ENCODE results near the gene NR3C1. TPM values are rescaled to one million over a fixed set of nuclear protein-coding genes. Genes with fewer than 3 reads are reported as not detected.

NR3C1 gene
- total RNA-seq, 1 experiment from 2014 or later = 31.4 TPM

GRCh38 chr5:143228597-143229293, 174.7 kb downstream of the NR3C1 start:
- H3K9ac ChIP-seq (ENCODE audit: extremely low read depth, insufficient read length, low read length) = no peak overlapping the region
- no peak overlapping the region for H3K4me2 ChIP-seq (ENCODE audit: insufficient read depth, insufficient read length, low read length)
- Mint-ChIP-seq H3K27ac (no peak overlapping the region), H3K4me3 (no peak overlapping the region), H3K27me3 (ENCODE audit: low read depth) (peaks cover 2% of the 10 kb centered on the region; the same call in 1 of the 2 replicates), H3K9me3 (no peaks in the 10 kb centered on the region), H3K4me1 (peaks cover 17 to 19% of the 10 kb centered on the region in 2 experiments), H3K36me3 (ENCODE audit: insufficient read depth in 1 of 3, low read depth in 3 of 3) (peaks cover 0 to 3% (median 2%) of the 10 kb centered on the region in 3 experiments; a peak in 2 of 7 replicates)
- no peaks in the 10 kb centered on the region for H3K23me2 ChIP-seq (ENCODE audit: insufficient read length, low read depth, low read length, poor library complexity, severe bottlenecking)
- no peak overlapping the region for H4K5ac ChIP-seq (ENCODE audit: insufficient read length, low read depth, low read length)
- H3K27ac ChIP-seq (ENCODE audit: insufficient read length, low read depth, low read length) = no peak overlapping the region
- H3K4me1 ChIP-seq (ENCODE audit: insufficient read depth, low read length) = no peaks in the 10 kb centered on the region
- H3K4ac ChIP-seq (ENCODE audit: low read depth, low read length) = no peak overlapping the region
- no peak overlapping the region for H4K8ac ChIP-seq (replicated peaks; ENCODE audit: insufficient read length, low read depth, low read length)
- no peak overlapping the region for H2AFZ ChIP-seq (ENCODE audit: low read length)
- no peak overlapping the region for H4K91ac ChIP-seq (ENCODE audit: insufficient read length, low read depth, low read length)
- H3K27me3 ChIP-seq (ENCODE audit: insufficient read depth, low read length) = no peaks in the 10 kb centered on the region
- no peaks in the 10 kb centered on the region for H3K79me2 ChIP-seq (ENCODE audit: insufficient read depth, low read length)
- WGBS (ENCODE audit: extremely low coverage, insufficient read length, low lambda C conversion rate) = no CpG with 5 or more reads among the region's 8 CpGs
- no peak overlapping the region for H2BK120ac ChIP-seq (ENCODE audit: low read depth, low read length, poor library complexity, severe bottlenecking)
- no peak overlapping the region for H3K14ac ChIP-seq (ENCODE audit: insufficient read depth, low read length)
- H4K20me1 ChIP-seq (ENCODE audit: control insufficient read depth, insufficient read depth, insufficient read length) = no peaks in the 10 kb centered on the region
- no peaks in the 10 kb centered on the region for H3K79me1 ChIP-seq (ENCODE audit: insufficient read depth, low read depth, low read length, poor library complexity, severe bottlenecking)
- H3K56ac ChIP-seq (ENCODE audit: insufficient read length, low read depth, low read length) = no peak overlapping the region
- no peak overlapping the region for H2AK5ac ChIP-seq (ENCODE audit: insufficient read length, low read length)
- no peak for TF ChIP-seq CTCF (conservative IDR thresholded peaks at IDR 0.05)
- no peak overlapping the region for H2BK5ac ChIP-seq (ENCODE audit: insufficient read length, low read length)
- no peak overlapping the region for H2BK15ac ChIP-seq (ENCODE audit: low read depth, low read length)
- no peaks in the 10 kb centered on the region for H3K9me3 ChIP-seq (ENCODE audit: control insufficient read depth, low read depth, low read length)
- no peak overlapping the region for H3T11ph ChIP-seq (ENCODE audit: low read length)
- DNase-seq = no peak
- no peak overlapping the region for H3K18ac ChIP-seq (ENCODE audit: insufficient read length, low read depth, low read length)
- no peak overlapping the region for H3K23ac ChIP-seq (ENCODE audit: insufficient read length, low read depth, low read length)
- no peak overlapping the region for H2BK12ac ChIP-seq (ENCODE audit: insufficient read length, low read depth, low read length)
- H2BK20ac ChIP-seq (ENCODE audit: low read depth, low read length, poor library complexity, severe bottlenecking) = no peak overlapping the region

Data from H9 (cell line).